ENCODE measurements around the gene GPAM.

GPAM gene

GRCh38 chr10:112168733-112169132 lies 14.8 kb downstream of the GPAM start:
- H4K20me1 ChIP-seq (ENCODE audit: insufficient read depth, low read length): no peaks in the 10 kb centered on the region
- no peaks in the 10 kb centered on the region for H3K79me2 ChIP-seq (ENCODE audit: low read length)
- H3K36me3 ChIP-seq (replicated peaks; ENCODE audit: insufficient read depth, low read length): no peaks in the 10 kb centered on the region
- TF ChIP-seq, protein P1, sequence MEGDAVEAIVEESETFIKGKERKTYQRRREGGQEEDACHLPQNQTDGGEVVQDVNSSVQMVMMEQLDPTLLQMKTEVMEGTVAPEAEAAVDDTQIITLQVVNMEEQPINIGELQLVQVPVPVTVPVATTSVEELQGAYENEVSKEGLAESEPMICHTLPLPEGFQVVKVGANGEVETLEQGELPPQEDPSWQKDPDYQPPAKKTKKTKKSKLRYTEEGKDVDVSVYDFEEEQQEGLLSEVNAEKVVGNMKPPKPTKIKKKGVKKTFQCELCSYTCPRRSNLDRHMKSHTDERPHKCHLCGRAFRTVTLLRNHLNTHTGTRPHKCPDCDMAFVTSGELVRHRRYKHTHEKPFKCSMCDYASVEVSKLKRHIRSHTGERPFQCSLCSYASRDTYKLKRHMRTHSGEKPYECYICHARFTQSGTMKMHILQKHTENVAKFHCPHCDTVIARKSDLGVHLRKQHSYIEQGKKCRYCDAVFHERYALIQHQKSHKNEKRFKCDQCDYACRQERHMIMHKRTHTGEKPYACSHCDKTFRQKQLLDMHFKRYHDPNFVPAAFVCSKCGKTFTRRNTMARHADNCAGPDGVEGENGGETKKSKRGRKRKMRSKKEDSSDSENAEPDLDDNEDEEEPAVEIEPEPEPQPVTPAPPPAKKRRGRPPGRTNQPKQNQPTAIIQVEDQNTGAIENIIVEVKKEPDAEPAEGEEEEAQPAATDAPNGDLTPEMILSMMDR (IDR thresholded peaks at IDR 0.05; ENCODE audit: low read length): no peak
- TF ChIP-seq EZH2phosphoT487 (IDR thresholded peaks at IDR 0.05; ENCODE audit: low read length): no peak
- TF ChIP-seq EZH2 (optimal IDR thresholded peaks at IDR 0.05; ENCODE audit: low read depth, low read length): no peak
- no peak overlapping the region for H3K4me2 ChIP-seq (ENCODE audit: low read depth, low read length)
- no peak overlapping the region for H3K4me3 ChIP-seq (ENCODE audit: low read length)
- no peak overlapping the region for H3K27ac ChIP-seq (ENCODE audit: low read length)
- no peaks in the 10 kb centered on the region for H3K4me1 ChIP-seq (ENCODE audit: low read length)
- H3K9me3 ChIP-seq (replicated peaks; ENCODE audit: insufficient read depth, low read length): no peaks in the 10 kb centered on the region
- no peaks in the 10 kb centered on the region for H3K9me2 ChIP-seq (replicated peaks; ENCODE audit: insufficient read depth, low read length)
- H3K27me3 ChIP-seq (replicated peaks; ENCODE audit: insufficient read depth, low read length): no peaks in the 10 kb centered on the region
- H3F3A ChIP-seq (ENCODE audit: insufficient read depth, low read length): no peaks in the 10 kb centered on the region
- DNase-seq: no peak
- H2AFZ ChIP-seq (ENCODE audit: low read length): no peak overlapping the region
- no peak overlapping the region for H3K9ac ChIP-seq (ENCODE audit: low read length)

DNA sequence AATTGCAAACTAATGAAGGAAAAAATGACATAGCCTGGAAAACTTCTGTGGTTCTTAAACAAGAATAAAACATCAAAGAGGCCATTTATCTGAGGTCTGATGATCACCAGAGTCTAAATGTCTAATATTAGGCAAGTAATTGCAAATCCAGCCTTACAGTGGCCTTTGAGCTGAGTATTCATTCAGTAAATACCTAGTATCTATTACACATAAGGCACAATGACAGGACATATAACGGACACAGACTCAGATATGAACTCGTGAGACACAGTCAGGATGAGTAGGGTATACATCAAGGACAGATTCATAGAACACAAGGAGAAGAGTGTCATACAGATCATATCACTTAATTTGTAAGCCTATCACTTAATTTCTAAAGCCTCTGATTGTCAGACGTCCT lies 16.8 kb downstream of the GPAM start:
- Histone ChIP-seq H3K9ac (ENCODE audit: low read length) (no peak overlapping the region), H3K36me3 (replicated peaks; ENCODE audit: insufficient read depth, low read length) (no peaks in the 10 kb centered on the region), H3K79me2 (ENCODE audit: low read length) (no peaks in the 10 kb centered on the region), H3K4me3 (ENCODE audit: low read length) (no peak overlapping the region), H2AFZ (ENCODE audit: low read length) (no peak overlapping the region), H4K20me1 (ENCODE audit: insufficient read depth, low read length) (no peaks in the 10 kb centered on the region), H3K27ac (ENCODE audit: low read length) (no peak overlapping the region), H3K4me1 (ENCODE audit: low read length) (no peaks in the 10 kb centered on the region), H3K9me3 (replicated peaks; ENCODE audit: insufficient read depth, low read length) (no peaks in the 10 kb centered on the region), H3K4me2 (ENCODE audit: low read depth, low read length) (no peak overlapping the region), H3K27me3 (replicated peaks; ENCODE audit: insufficient read depth, low read length) (no peaks in the 10 kb centered on the region), H3K9me2 (replicated peaks; ENCODE audit: insufficient read depth, low read length) (no peaks in the 10 kb centered on the region), H3F3A (ENCODE audit: insufficient read depth, low read length) (no peaks in the 10 kb centered on the region)
- DNase-seq: no peak
- TF ChIP-seq, protein P1 (IDR thresholded peaks at IDR 0.05; ENCODE audit: low read length): no peak
- TF ChIP-seq EZH2 (optimal IDR thresholded peaks at IDR 0.05; ENCODE audit: low read depth, low read length) (no peak), EZH2phosphoT487 (IDR thresholded peaks at IDR 0.05; ENCODE audit: low read length) (no peak)

DNA sequence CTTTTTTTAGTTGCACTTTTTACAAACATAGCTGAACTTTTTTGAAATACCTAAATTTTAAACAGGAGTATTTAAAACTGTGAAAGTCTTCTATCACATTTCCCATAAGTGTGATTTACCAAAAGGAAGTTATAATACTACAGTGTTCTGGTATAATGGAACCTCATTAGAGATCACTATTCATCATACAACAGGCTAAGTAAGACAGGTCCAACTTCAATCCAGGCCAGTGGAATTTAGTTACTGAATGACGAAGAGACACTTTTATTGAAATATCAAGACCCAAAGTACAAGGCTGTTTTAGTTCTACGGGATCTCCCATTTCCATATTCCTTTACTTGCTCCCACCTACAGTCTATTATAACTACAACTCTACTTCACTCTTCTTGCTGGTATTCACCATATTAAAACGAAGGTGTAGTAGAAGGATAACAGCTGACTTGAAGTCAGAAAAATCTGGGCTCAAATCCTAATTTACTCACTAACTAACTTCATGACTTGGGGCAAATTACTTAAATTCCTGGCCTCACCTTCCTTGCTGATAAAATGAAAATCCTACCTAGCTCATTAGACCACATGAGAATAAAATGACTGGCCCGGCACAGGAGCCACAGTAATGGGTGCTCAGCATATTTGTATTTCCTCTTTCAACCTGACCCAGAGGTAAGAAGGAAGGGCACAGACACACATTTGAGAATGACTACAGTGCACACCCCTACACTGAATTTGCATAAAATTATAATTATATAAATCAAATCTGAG lies 21.6 kb downstream of the GPAM start:
- Histone ChIP-seq H2AFZ (ENCODE audit: low read length) (no peak overlapping the region), H3K4me1 (ENCODE audit: low read length) (no peaks in the 10 kb centered on the region), H3F3A (ENCODE audit: insufficient read depth, low read length) (no peaks in the 10 kb centered on the region), H3K27ac (ENCODE audit: low read length) (no peak overlapping the region), H3K79me2 (ENCODE audit: low read length) (no peaks in the 10 kb centered on the region), H4K20me1 (ENCODE audit: insufficient read depth, low read length) (no peaks in the 10 kb centered on the region), H3K9ac (ENCODE audit: low read length) (no peak overlapping the region), H3K4me3 (ENCODE audit: low read length) (no peak overlapping the region), H3K9me2 (replicated peaks; ENCODE audit: insufficient read depth, low read length) (no peaks in the 10 kb centered on the region), H3K4me2 (ENCODE audit: low read depth, low read length) (no peak overlapping the region), H3K27me3 (replicated peaks; ENCODE audit: insufficient read depth, low read length) (no peaks in the 10 kb centered on the region), H3K9me3 (replicated peaks; ENCODE audit: insufficient read depth, low read length) (no peaks in the 10 kb centered on the region), H3K36me3 (replicated peaks; ENCODE audit: insufficient read depth, low read length) (no peaks in the 10 kb centered on the region)
- TF ChIP-seq, protein P1 (IDR thresholded peaks at IDR 0.05; ENCODE audit: low read length): no peak
- no peak for TF ChIP-seq EZH2phosphoT487 (IDR thresholded peaks at IDR 0.05; ENCODE audit: low read length)
- no peak for TF ChIP-seq EZH2 (optimal IDR thresholded peaks at IDR 0.05; ENCODE audit: low read depth, low read length)
- no peak for DNase-seq

Measured in MM.1S (cell line).